IMR-90 (cell line): ENCODE results near the gene ZNF862. TPM values are rescaled to one million over a fixed set of nuclear protein-coding genes. Genes with fewer than 3 reads are reported as not detected.

Source experiments
- ATAC-seq: fragments of 200-7000 bp; cut with Tn5 transposase; 2 replicates; pipeline ENCODE4 v1.9.1; 2020; ENCODE audit warnings: low read depth, mild to moderate bottlenecking, moderate library complexity
- BruUV-seq: library from RNA; stranded (reverse); fragments of 400-500 nt; replicated peaks from 2 replicates; lab custom pipeline; 2021; lab: Mats Ljungman, UMichigan
- CTCF ChIA-PET: fragments of 300-600 bp; formaldehyde crosslinking; extraction: SDS; loops from one replicate; lab custom pipeline; 2021; ENCODE audit warnings: antibody characterized with exemption; lab: Yijun Ruan, JAX
- POLR2A ChIA-PET: fragments of 300-600 bp; sonication (Branson Sonifier 250); formaldehyde crosslinking; loops from one replicate; lab custom pipeline; 2022; ENCODE audit warnings: antibody characterized with exemption; ENCODE audit not compliant: unreplicated experiment; lab: Charles Lee
- DNase-seq: peaks from one replicate; pipeline ENCODE4 v3.0.0; 2013
- H2AFZ ChIP-seq: replicated peaks from 2 replicates; pipeline ENCODE3; 2013; ENCODE audit warnings: low read length, mild to moderate bottlenecking; ENCODE audit not compliant: poor library complexity
- H2AK5ac ChIP-seq: 2 replicates; pipeline ENCODE4 v1.6.1; 2013; ENCODE audit warnings: low read depth, low read length, inconsistent platforms
- H2AK9ac ChIP-seq: replicated peaks from 2 replicates; pipeline ENCODE3; 2013; ENCODE audit warnings: mild to moderate bottlenecking, low read depth, low read length, moderate library complexity; ENCODE audit not compliant: poor library complexity
- H2BK120ac ChIP-seq: 2 replicates; pipeline ENCODE4 v1.6.1; 2013; ENCODE audit warnings: low read depth, low read length, inconsistent platforms
- H2BK15ac ChIP-seq: 3 replicates; pipeline ENCODE4 v1.6.1; 2013; ENCODE audit warnings: low read depth, low read length, inconsistent platforms
- H2BK20ac ChIP-seq: 2 replicates; pipeline ENCODE4 v1.6.1; 2013; ENCODE audit warnings: low read depth, mild to moderate bottlenecking, inconsistent platforms, low read length, moderate library complexity
- H2BK5ac ChIP-seq: 2 replicates; pipeline ENCODE4 v1.6.1; 2013; ENCODE audit warnings: mild to moderate bottlenecking, low read depth, low read length, inconsistent platforms; ENCODE audit not compliant: poor library complexity, severe bottlenecking
- H3K14ac ChIP-seq: replicated peaks from 2 replicates; pipeline ENCODE4 v1.6.1; 2013; ENCODE audit warnings: low read depth, low read length, inconsistent platforms
- H3K18ac ChIP-seq: 2 replicates; pipeline ENCODE4 v1.6.1; 2013; ENCODE audit warnings: low read depth, low read length, control low read depth
- H3K23ac ChIP-seq: 2 replicates; pipeline ENCODE4 v1.6.1; 2013; ENCODE audit warnings: low read depth, low read length, inconsistent platforms
- H3K27ac ChIP-seq: 2 replicates; pipeline ENCODE4 v1.5.1; 2013; ENCODE audit warnings: mild to moderate bottlenecking, control low read depth, low read length; ENCODE audit not compliant: insufficient read depth
- H3K27me3 ChIP-seq: 2 replicates; pipeline ENCODE4 v1.6.1; 2013; ENCODE audit warnings: low read length; ENCODE audit not compliant: control insufficient read depth, insufficient read depth
- H3K36me3 ChIP-seq: 2 replicates; pipeline ENCODE4 v1.6.1; 2013; ENCODE audit warnings: low read length, mixed read lengths; ENCODE audit not compliant: control insufficient read depth, insufficient read depth
- H3K4ac ChIP-seq: 2 replicates; pipeline ENCODE4 v1.6.1; 2013; ENCODE audit warnings: low read depth, low read length, inconsistent platforms
- H3K4me1 ChIP-seq: 2 replicates; pipeline ENCODE4 v1.6.1; 2013; ENCODE audit warnings: low read length, mixed read lengths; ENCODE audit not compliant: control insufficient read depth, insufficient read depth
- H3K4me2 ChIP-seq: 2 replicates; pipeline ENCODE4 v1.6.1; 2013; ENCODE audit warnings: low read depth, mild to moderate bottlenecking, control low read depth, low read length, moderate library complexity
- H3K4me3 ChIP-seq: 2 replicates; pipeline ENCODE4 v1.5.1; 2013; ENCODE audit warnings: low read depth, mild to moderate bottlenecking, control low read depth, low read length, moderate library complexity; ENCODE audit not compliant: insufficient read depth
- H3K56ac ChIP-seq: 2 replicates; pipeline ENCODE4 v1.6.1; 2013; ENCODE audit warnings: low read length, inconsistent platforms; ENCODE audit not compliant: insufficient read depth; ENCODE audit errors: extremely low read depth
- H3K79me1 ChIP-seq, 2 experiments: 2 replicates each; pipeline ENCODE4 v1.6.1; 2013; ENCODE audit warnings: low read length in 2 of 2, inconsistent platforms in 1 of 2, low read depth in 1 of 2
- H3K9ac ChIP-seq: 2 replicates; pipeline ENCODE4 v1.6.1; 2013; ENCODE audit warnings: low read depth, low read length, control low read depth
- H3K9me1 ChIP-seq: 2 replicates; pipeline ENCODE4 v1.6.1; 2013; ENCODE audit warnings: low read length, inconsistent platforms; ENCODE audit not compliant: insufficient read depth
- H3K9me3 ChIP-seq: 2 replicates; pipeline ENCODE4 v1.6.1; 2013; ENCODE audit warnings: low read length; ENCODE audit not compliant: control insufficient read depth, insufficient read depth
- H4K20me1 ChIP-seq: 2 replicates; pipeline ENCODE4 v1.6.1; 2013; ENCODE audit warnings: low read length, inconsistent platforms; ENCODE audit not compliant: insufficient read depth
- H4K5ac ChIP-seq: 2 replicates; pipeline ENCODE4 v1.6.1; 2013; ENCODE audit warnings: mild to moderate bottlenecking, low read depth, low read length, control low read depth
- H4K8ac ChIP-seq, 2 experiments: 2 replicates each; pipeline ENCODE4 v1.6.1; 2013; ENCODE audit warnings: low read depth in 2 of 2, low read length in 2 of 2, control low read depth in 1 of 2, inconsistent platforms in 1 of 2
- H4K91ac ChIP-seq: 2 replicates; pipeline ENCODE4 v1.6.1; 2013; ENCODE audit warnings: low read depth, low read length, inconsistent platforms; ENCODE audit not compliant: insufficient read depth
- MXI1 ChIP-seq: IDR thresholded peaks from 2 replicates; pipeline ENCODE4 v1.6.1; 2012; ENCODE audit warnings: low read depth, mild to moderate bottlenecking, low read length, moderate library complexity, borderline replicate concordance
- USF2 ChIP-seq: fragments of 150-350 bp; IDR thresholded peaks from 2 replicates; pipeline ENCODE4 v1.6.1; 2017; ENCODE audit warnings: mild to moderate bottlenecking, antibody characterized with exemption, low read length, low read depth
- WGBS, 2 experiments: methylation state at CpG; one replicate each; pipeline versions ENCODE4 v1.1.5 to v1.1.7; 2013; ENCODE audit warnings: missing lambda C conversion rate in 2 of 2; ENCODE audit not compliant: insufficient read length in 1 of 2; ENCODE audit errors: extremely low coverage in 2 of 2; 5-methylcytosine and 5-hydroxymethylcytosine counted together
- dilution Hi-C: fragments of 300-500 bp; cut with HindIII; formaldehyde crosslinking; loops from one replicate; pipeline ENCODE4 v1.14.3; 2018; ENCODE audit warnings: low sequenced_read_pairs; ENCODE audit not compliant: unreplicated experiment
- in situ Hi-C: fragments of 300-500 bp; cut with MboI; formaldehyde crosslinking; loops from 3 replicates; pipeline ENCODE4 v1.14.3; 2019; ENCODE audit warnings: low sequenced_read_pairs, inconsistent platforms, mixed read lengths
- intact Hi-C: fragments of 100-400 bp; cut with micrococcal nuclease; formaldehyde crosslinking; loops from 2 replicates; pipeline ENCODE4 v1.10.0; 2022
- polyA plus RNA-seq, 3 experiments: library from polyadenylated mRNA; depleted of rRNA; stranded (reverse); fragments of >200 nt; gene quantifications; 2 replicates each; pipeline ENCODE4 v1.2.3, GENCODE V29; 2012; ENCODE audit warnings: low replicate concordance in 1 of 3
- total RNA-seq: library from RNA; depleted of rRNA; stranded (reverse); fragments of >200 nt; gene quantifications from 2 replicates; pipeline ENCODE4 v1.2.3, GENCODE V29; 2012

Gene ZNF862
- total and polyA plus RNA-seq, 2 of the 4 experiments (the other 2 are of a cell fraction), result 5.9 to 10.8 TPM

DNA sequence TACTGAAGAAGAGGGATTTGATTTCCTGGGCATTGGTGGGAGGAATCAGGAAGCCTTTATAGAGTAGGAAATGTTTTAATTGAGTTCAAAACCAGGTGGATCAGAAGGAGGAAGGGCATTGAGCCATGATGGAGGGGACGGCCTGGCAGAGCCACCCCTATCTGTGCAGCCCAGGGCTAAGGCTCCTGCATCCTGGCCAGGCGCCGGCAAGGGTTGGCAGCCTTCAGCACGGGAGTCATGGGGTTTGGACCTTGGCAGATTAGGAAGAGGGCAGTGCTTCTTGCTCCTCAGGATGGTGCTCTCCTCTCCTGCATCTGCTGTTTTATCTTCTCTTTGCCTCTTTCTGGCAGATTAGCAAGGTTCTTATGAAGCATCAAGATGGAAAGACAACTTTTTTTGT, 12.5 kb downstream of the ZNF862 start:
- in situ Hi-C loops, result loop anchor here (25.0 kb wide), 1 partner anchor 562 kb away; a partner anchor contains a TSS
- dilution Hi-C loops, result no loop called here
- Histone ChIP-seq H2AK5ac (no peak overlapping the region), H3K18ac (no peak overlapping the region), H2BK15ac (no peak overlapping the region), H4K20me1 (no peaks in the 10 kb centered on the region), H3K4me1 (peaks cover 11% of the 10 kb centered on the region), H3K36me3 (peaks cover 18% of the 10 kb centered on the region), H2AK9ac (no peak overlapping the region), H3K56ac (no peak overlapping the region), H3K9me1 (peaks cover 8% of the 10 kb centered on the region), H2BK120ac (no peak overlapping the region), H2AFZ (no peak overlapping the region), H4K8ac (no peak overlapping the region), H3K4ac (no peak overlapping the region), H3K27me3 (no peaks in the 10 kb centered on the region), H3K14ac (no peak overlapping the region), H3K9me3 (no peaks in the 10 kb centered on the region), H3K4me2 (no peak overlapping the region), H3K4me3 (no peak overlapping the region), H3K23ac (no peak overlapping the region), H3K79me1 (no peaks in the 10 kb centered on the region; a peak in 1 of 4 replicates), H2BK5ac (no peak overlapping the region), H4K5ac (no peak overlapping the region), H2BK20ac (no peak overlapping the region), H3K27ac (no peak overlapping the region), H4K91ac (no peak overlapping the region), H3K9ac (no peak overlapping the region)
- TF ChIP-seq USF2, result no peak
- TF ChIP-seq MXI1, result no peak
- ChIA-PET POLR2A (no interaction called here), CTCF (no interaction called here)
- no TSS peak for BruUV-seq
- DNase-seq (no peak), ATAC-seq (no peak)
- intact Hi-C loops, result no loop called here
- WGBS, 2 experiments, result no CpG with 5 or more reads among the region's 4 CpGs
